ENCODE results near the gene OPN1LW.

- TF ChIP-seq POLR2A (IDR thresholded peaks at IDR 0.05; ENCODE audit: low read length): no peak
- no peak for TF ChIP-seq GATA1 (IDR thresholded peaks at IDR 0.05; ENCODE audit: low read depth, low read length)
Measured at GRCh38 chrX:154123241-154124219, 20.5 kb upstream of the OPN1LW start.

Measured in erythroblast (primary cell).